AG09309 (cell line): ENCODE results near the gene CFAP54.

ENCODE experiments used
- DNase-seq: peaks from one replicate; pipeline ENCODE4 v3.0.0-alpha.2; 2010; ENCODE audit warnings: low read depth
- H3K4me3 ChIP-seq: 2 replicates; pipeline ENCODE4 v1.5.1; 2011; ENCODE audit warnings: mild to moderate bottlenecking, low read depth, low read length, moderate library complexity; ENCODE audit not compliant: control insufficient read depth
- CTCF ChIP-seq: IDR thresholded peaks from 2 replicates; pipeline ENCODE4 v1.5.1; 2011; ENCODE audit warnings: mild to moderate bottlenecking, low read depth, low read length, inconsistent platforms; ENCODE audit not compliant: insufficient read depth, control insufficient read depth; ENCODE audit errors: missing control alignments

Gene CFAP54

DNA sequence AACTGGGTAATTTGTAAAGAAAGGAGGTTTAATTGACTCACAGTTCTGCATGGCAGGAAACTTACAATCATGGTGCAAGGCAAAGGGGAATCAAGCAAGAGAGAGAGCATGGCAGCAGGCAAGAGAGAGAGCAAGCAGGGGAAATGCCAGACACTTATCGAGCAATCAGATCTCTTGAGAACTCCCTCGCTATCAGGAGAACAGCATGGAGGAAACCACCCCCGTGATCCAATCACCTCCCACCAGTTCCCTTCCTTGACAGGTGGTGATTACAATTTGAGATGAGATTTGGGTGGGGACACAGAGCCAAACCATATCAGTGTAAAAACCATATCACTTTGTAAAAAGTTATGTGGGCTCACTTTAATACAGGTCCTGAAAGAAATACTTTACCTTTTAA, 361.3 kb downstream of the CFAP54 start:
- DNase-seq: no peak
- no peak overlapping the region for H3K4me3 ChIP-seq
- TF ChIP-seq CTCF: no peak

GRCh38 chr12:96858162-96858561, 368.8 kb downstream of the CFAP54 start:
- DNase-seq: no peak
- no peak overlapping the region for H3K4me3 ChIP-seq
- no peak for TF ChIP-seq CTCF

DNA sequence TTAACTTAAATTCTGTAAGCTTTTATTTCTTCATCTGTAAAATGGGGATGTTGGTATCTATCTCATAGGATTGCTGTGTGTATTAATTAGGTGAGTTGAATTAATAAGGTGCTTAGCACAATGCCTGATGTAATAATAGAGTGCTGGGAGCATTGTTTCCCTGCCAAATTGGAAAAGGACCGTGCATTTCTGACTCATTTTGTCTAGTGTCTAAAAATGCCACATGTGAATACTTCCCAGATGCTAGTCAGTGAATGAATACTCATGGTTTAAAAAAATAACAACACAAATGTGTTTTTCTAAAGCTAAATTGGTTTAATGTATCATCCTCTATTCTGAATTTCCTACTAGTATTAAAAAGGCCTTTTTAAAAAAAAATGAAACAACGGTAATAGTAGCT, 372.3 kb downstream of the CFAP54 start:
- no peak overlapping the region for H3K4me3 ChIP-seq
- DNase-seq: no peak
- no peak for TF ChIP-seq CTCF

GRCh38 chr12:96862326-96862725, 372.9 kb downstream of the CFAP54 start:
- DNase-seq: no peak
- TF ChIP-seq CTCF: no peak
- H3K4me3 ChIP-seq: no peak overlapping the region

GRCh38 chr12:96864335-96864734, 375.0 kb downstream of the CFAP54 start:
- no peak for TF ChIP-seq CTCF
- DNase-seq: no peak
- no peak overlapping the region for H3K4me3 ChIP-seq

DNA sequence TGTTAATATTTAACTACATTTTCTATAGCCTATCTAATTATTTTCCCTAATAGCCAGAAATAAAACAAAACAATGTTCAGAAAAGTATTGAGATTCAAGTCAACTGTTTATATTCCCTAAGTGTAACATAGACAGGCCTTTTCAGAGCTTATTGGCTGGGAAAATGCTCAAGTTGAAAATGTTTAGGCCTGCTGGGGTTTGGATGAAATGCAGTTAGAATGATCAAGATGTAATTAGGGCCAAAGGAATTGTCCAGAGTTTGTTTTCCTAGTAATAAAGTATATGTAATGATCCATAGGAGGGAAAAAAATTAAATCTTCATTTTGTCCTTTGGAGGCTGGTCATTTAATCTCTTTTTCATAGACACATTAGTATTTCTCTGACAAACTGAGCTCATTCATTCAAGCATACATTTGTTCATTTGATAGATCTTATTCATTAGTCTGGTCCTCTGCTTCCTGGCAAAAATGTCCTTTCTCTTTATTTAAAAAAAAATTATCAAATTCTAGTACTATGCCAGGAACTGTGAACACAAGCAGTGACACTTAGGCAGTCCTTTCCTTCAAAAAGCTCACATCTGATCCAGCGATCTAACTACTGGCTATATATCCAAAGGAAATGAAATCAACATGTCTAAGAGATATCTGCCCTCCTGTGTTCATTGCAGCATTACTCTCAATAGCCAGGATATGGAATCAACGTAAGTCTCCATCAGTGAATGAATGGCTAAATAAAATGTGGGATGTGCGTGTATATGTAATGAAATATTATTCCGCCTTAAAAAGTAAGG, 377.6 kb downstream of the CFAP54 start:
- no peak for DNase-seq
- no peak overlapping the region for H3K4me3 ChIP-seq
- TF ChIP-seq CTCF: no peak
